GM12801 (cell line): ENCODE measurements around the gene PSPC1.

Source experiments
- TF ChIP-seq, protein P1 (sequence below): IDR thresholded peaks from one replicate; pipeline ENCODE4 v1.5.1; 2011; ENCODE audit warnings: control low read depth; ENCODE audit not compliant: insufficient read length; ENCODE audit errors: extremely low read depth

PSPC1 gene

DNA sequence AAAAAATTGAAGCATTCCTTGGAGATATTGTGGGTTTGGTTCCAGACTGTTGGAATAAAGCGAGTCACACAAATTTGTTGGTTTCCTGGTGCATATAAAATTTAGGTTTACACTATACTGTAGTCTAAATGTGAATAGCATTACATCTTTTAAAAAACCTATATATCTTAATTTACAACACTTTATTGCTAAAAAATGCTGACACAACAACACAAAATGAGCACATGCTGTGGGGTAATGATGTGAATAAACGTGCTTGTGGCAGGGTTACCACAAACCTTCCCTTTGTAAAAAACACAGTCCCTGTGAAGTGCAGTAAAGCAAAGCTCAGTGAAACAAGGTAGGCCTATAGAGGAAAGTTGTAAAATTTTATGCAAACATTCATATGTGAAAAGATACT lies 121.6 kb downstream of the PSPC1 start:
- TF ChIP-seq, protein P1, sequence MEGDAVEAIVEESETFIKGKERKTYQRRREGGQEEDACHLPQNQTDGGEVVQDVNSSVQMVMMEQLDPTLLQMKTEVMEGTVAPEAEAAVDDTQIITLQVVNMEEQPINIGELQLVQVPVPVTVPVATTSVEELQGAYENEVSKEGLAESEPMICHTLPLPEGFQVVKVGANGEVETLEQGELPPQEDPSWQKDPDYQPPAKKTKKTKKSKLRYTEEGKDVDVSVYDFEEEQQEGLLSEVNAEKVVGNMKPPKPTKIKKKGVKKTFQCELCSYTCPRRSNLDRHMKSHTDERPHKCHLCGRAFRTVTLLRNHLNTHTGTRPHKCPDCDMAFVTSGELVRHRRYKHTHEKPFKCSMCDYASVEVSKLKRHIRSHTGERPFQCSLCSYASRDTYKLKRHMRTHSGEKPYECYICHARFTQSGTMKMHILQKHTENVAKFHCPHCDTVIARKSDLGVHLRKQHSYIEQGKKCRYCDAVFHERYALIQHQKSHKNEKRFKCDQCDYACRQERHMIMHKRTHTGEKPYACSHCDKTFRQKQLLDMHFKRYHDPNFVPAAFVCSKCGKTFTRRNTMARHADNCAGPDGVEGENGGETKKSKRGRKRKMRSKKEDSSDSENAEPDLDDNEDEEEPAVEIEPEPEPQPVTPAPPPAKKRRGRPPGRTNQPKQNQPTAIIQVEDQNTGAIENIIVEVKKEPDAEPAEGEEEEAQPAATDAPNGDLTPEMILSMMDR = no peak

DNA sequence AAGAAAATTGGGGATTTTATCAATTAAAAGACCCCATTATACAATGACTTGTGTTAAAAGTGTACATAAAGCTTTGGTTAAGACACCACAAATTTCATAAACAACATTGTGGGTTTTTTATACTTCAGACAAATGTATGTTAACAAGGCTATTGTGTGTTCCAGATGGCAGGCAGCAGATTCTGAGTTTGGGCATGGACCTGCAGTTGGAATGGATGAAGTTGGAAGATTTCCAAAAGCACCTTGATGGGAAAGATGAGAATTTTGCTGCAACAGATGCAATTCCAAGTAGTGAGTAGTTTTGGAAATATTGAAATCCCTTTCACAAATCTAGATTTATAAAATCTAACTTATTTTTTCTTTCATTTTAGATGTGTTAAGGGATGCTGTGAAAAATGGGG lies 123.9 kb downstream of the PSPC1 start:
- TF ChIP-seq, protein P1 = no peak

DNA sequence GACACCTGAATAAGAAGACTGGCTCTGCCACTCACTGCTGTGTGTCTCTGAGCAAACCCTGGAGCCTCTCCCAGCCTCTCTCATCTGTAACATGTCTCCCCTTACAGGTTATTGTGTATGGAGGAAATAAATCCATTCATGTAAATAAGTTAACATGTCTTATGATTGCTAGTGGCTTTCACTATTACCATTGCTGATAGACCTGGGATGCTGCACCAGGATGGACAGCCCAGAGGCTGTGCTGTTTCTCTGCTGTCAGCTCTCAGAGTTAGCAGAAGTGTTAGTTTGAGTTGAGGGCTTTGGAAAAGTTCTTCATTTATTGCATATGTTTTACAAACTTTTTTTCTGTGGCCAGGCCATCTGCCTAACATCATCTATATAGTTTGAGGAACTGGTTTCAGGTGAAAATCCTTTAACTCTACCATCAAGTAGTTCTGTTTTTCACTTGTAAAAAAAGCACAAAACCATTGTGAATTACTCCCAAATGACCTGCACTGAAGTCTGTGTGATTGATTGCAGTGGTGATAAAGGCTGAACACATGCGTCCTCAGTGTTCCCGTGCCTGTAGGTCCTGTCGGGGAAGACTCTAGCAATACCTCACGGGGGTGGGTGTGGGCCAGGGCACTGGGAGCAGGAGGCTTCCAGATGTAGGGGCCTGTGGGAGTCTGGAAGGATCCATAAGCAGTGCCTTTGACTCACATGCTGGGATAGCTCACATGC lies 124.7 kb downstream of the PSPC1 start:
- TF ChIP-seq, protein P1 = no peak
